K562 (cell line): Measurements from ENCODE around the gene FAM131C. TPM values are rescaled to one million over a fixed set of nuclear protein-coding genes. Genes with fewer than 3 reads are reported as not detected.

ENCODE experiments used
- BRD4 ChIP-seq: fragments of 200-600 bp; sonication (generic); IDR thresholded peaks from 2 replicates; pipeline ENCODE4 v1.6.1; 2017; ENCODE audit warnings: inconsistent platforms
- CBX1 ChIP-seq: sonication (generic); IDR thresholded peaks from 2 replicates; pipeline ENCODE4 v1.6.1; 2016; ENCODE audit warnings: antibody characterized with exemption, low read depth, mild to moderate bottlenecking
- CHD1 ChIP-seq: fragments of 200-600 bp; sonication (generic); IDR thresholded peaks from one replicate; pipeline ENCODE4 v1.6.1; 2012; ENCODE audit warnings: mild to moderate bottlenecking, moderate library complexity, low read length, inconsistent platforms
- CUX1 ChIP-seq: fragments of 200-800 bp; sonication (Bioruptor generic); IDR thresholded peaks from 2 replicates; pipeline ENCODE4 v1.6.1; 2016; ENCODE audit warnings: missing genetic modification characterization, missing compliant biosample characterization
- DLX4 ChIP-seq: fragments of 250-450 bp; sonication (Bioruptor Pico); IDR thresholded peaks from 2 replicates; pipeline ENCODE4 v1.6.1; 2021; ENCODE audit warnings: mild to moderate bottlenecking
- ETS2 ChIP-seq: IDR thresholded peaks from 2 replicates; pipeline ENCODE4 v1.6.1; 2016; ENCODE audit warnings: borderline replicate concordance, missing genetic modification characterization, mild to moderate bottlenecking, moderate library complexity, missing compliant biosample characterization; ENCODE audit not compliant: poor library complexity, severe bottlenecking
- EZH2 ChIP-seq: IDR thresholded peaks from 2 replicates; pipeline ENCODE4 v1.6.1; 2012; ENCODE audit warnings: low read depth, mild to moderate bottlenecking, inconsistent platforms, low read length, borderline replicate concordance
- HIVEP1 ChIP-seq: fragments of 250-450 bp; sonication (Bioruptor Pico); IDR thresholded peaks from 2 replicates; pipeline ENCODE4 v1.4.0; 2020; ENCODE audit warnings: mild to moderate bottlenecking
- HNRNPLL ChIP-seq: fragments of 200-400 bp; formaldehyde crosslinking; IDR thresholded peaks from 2 replicates; pipeline ENCODE4 v1.6.1; 2017; ENCODE audit warnings: low read length, low read depth, mild to moderate bottlenecking; ENCODE audit not compliant: poor library complexity, severe bottlenecking
- KLF1 ChIP-seq: fragments of 450-650 bp; IDR thresholded peaks from 2 replicates; pipeline ENCODE4 v1.6.1; 2016; ENCODE audit warnings: missing genetic modification characterization, missing compliant biosample characterization
- MTA2 ChIP-seq: fragments of 450-650 bp; IDR thresholded peaks from 2 replicates; pipeline ENCODE4 v1.6.1; 2016; ENCODE audit warnings: low read depth
- RNF219 ChIP-seq: fragments of 250-450 bp; sonication (Bioruptor Pico); IDR thresholded peaks from 2 replicates; pipeline ENCODE4 v1.5.0; 2022; ENCODE audit warnings: mild to moderate bottlenecking
- RUNX1 ChIP-seq: sonication (generic); IDR thresholded peaks from 2 replicates; pipeline ENCODE4 v1.6.1; 2016; ENCODE audit warnings: antibody characterized with exemption, low read depth
- TBP ChIP-seq: optimal IDR thresholded peaks from 2 replicates; pipeline ENCODE3; 2011; ENCODE audit warnings: low read depth, low read length, improper control_type of control experiment
- XRCC5 ChIP-seq: fragments of 200-400 bp; formaldehyde crosslinking; IDR thresholded peaks from 2 replicates; pipeline ENCODE4 v1.6.1; 2017; ENCODE audit warnings: low read depth, mild to moderate bottlenecking, low read length
- YBX1 ChIP-seq: fragments of 450-650 bp; IDR thresholded peaks from 2 replicates; pipeline ENCODE4 v1.7.1; 2016; ENCODE audit warnings: mild to moderate bottlenecking
- ZBTB1 ChIP-seq: sonication (generic); formaldehyde crosslinking; IDR thresholded peaks from 2 replicates; pipeline ENCODE4 v1.8.1; 2023; ENCODE audit warnings: missing genetic modification reagents, low read depth, mild to moderate bottlenecking, borderline replicate concordance
- ZNF143 ChIP-seq: sonication (generic); formaldehyde crosslinking; IDR thresholded peaks from 2 replicates; pipeline ENCODE4 v1.9.0; 2022; ENCODE audit warnings: mild to moderate bottlenecking, missing genetic modification reagents
- ZNF184 ChIP-seq: sonication (generic); formaldehyde crosslinking; IDR thresholded peaks from 2 replicates; pipeline ENCODE4 v1.5.0; 2020; ENCODE audit warnings: missing genetic modification reagents
- ZNF57 ChIP-seq: fragments of 450-650 bp; formaldehyde crosslinking; IDR thresholded peaks from 2 replicates; pipeline ENCODE4 v1.4.0; 2020; ENCODE audit warnings: mild to moderate bottlenecking, moderate library complexity
- ZNF584 ChIP-seq: fragments of 200-800 bp; sonication (Bioruptor generic); IDR thresholded peaks from 2 replicates; pipeline ENCODE4 v1.6.1; 2016; ENCODE audit warnings: low read depth, mild to moderate bottlenecking, missing genetic modification characterization, missing compliant biosample characterization
- ZNF586 ChIP-seq: fragments of 450-650 bp; formaldehyde crosslinking; conservative IDR thresholded peaks from 2 replicates; pipeline ENCODE4 v1.4.0; 2020; ENCODE audit warnings: mild to moderate bottlenecking, moderate library complexity
- polyA plus RNA-seq, 8 experiments: library from polyadenylated mRNA; depleted of rRNA in 4 of 8; stranded (reverse) in 5 of 8; unstranded in 3 of 8; fragments of >200 nt; fragmentation: Nextera tagmentation in 2 of 8; fragmentation: Illumina TruSeq in 1 of 8; extraction: Ambion mirVana in 2 of 8; extraction: Trizol in 1 of 8; gene quantifications; 2 replicates each; pipeline versions ENCODE4 v1.2.1 to v1.2.3, GENCODE V29; 2011 to 2014; ENCODE audit warnings: inconsistent platforms in 1 of 8, missing spikeins in 1 of 8
- total RNA-seq, 7 experiments: library from RNA; depleted of rRNA in 6 of 7; stranded (reverse); fragments of >200 nt in 6 of 7; fragmentation: Illumina TruSeq in 2 of 7; extraction: Trizol in 2 of 7; gene quantifications; 2 replicates each; pipeline versions ENCODE4 v1.2.1 to v1.2.3, GENCODE V29; 2011 to 2021; ENCODE audit warnings: low replicate concordance in 1 of 7

The FAM131C gene
- total and polyA plus RNA-seq, 9 of the 15 experiments (the other 6 are each of a cell fraction or from before 2014, with no cell fraction given), result 0.10 to 0.29 (median 0.16) TPM; not detected in 6

GRCh38 chr1:16032388-16033102, 40.9 kb downstream of the FAM131C start (continued):
- TF ChIP-seq RNF219, result no peak
- no peak for TF ChIP-seq HNRNPLL
- no peak for TF ChIP-seq ETS2 (tag)
- TF ChIP-seq RUNX1, result no peak
- TF ChIP-seq KLF1 (tag), result peak; percentile 75; the same call in 1 of the 2 replicates
- no peak for TF ChIP-seq DLX4
- peak; percentile 21 for TF ChIP-seq TBP
- no peak for TF ChIP-seq ZNF143
- no peak for TF ChIP-seq CUX1 (CRISPR knock-in tag)
- no peak for TF ChIP-seq ZNF584 (CRISPR knock-in tag)
- TF ChIP-seq HIVEP1 (CRISPR knock-in tag), result no peak
- TF ChIP-seq EZH2, result no peak
- no peak; the same call in 1 of the 2 replicates for TF ChIP-seq CBX1
- no peak for TF ChIP-seq YBX1
- TF ChIP-seq ZNF586 (CRISPR knock-in tag), result no peak
- TF ChIP-seq BRD4, result no peak
- no peak for TF ChIP-seq ZNF57
- TF ChIP-seq CHD1, result no peak
- TF ChIP-seq ZNF184 (CRISPR knock-in tag), result no peak
- peak; percentile 72; the same call in 1 of the 2 replicates for TF ChIP-seq XRCC5
- TF ChIP-seq ZBTB1 (CRISPR knock-in tag), result no peak
- no peak for TF ChIP-seq MTA2
